ENCODE measurements around the gene OR11A1. TPM values are rescaled to one million over a fixed set of nuclear protein-coding genes. Genes with fewer than 3 reads are reported as not detected.

OR11A1 gene
- total RNA-seq, 1 donor from 2014 or later: not detected

DNA sequence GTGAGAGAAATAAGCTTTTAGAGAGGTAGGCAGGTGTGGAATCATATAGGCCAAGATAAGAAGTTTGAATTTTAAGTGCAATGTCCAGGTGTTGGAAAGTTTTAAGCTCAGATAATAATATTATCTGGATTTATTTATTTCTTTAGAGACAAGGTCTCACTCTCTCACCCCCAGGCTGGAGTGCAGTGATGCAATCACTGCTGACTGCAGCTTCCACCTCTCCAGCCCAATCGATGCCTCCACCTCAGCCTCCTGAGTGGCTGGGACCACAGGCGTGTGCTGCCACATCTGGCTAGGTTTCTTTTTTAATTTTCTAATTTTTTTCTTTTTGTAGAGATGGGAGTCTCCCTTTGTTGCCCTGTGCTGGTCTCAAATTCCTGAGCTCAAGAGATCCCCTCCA, 36.4 kb upstream of the OR11A1 start:
- H3K4me3 ChIP-seq (ENCODE audit: insufficient read depth, low read depth, low read length): no peak overlapping the region
- Mint-ChIP-seq H3K27me3 (ENCODE audit: low read depth, unreplicated experiment) (peaks cover 3% of the 10 kb centered on the region), H3K9me3 (ENCODE audit: unreplicated experiment) (peaks cover 5% of the 10 kb centered on the region), H3K27ac (ENCODE audit: unreplicated experiment) (no peak overlapping the region), H3K36me3 (ENCODE audit: low read depth, unreplicated experiment) (peaks cover 1% of the 10 kb centered on the region), H3K4me1 (ENCODE audit: low read depth, unreplicated experiment) (peaks cover 14% of the 10 kb centered on the region), H3K4me3 (ENCODE audit: unreplicated experiment) (no peak overlapping the region)
- no peaks in the 10 kb centered on the region for H4K20me1 ChIP-seq (ENCODE audit: insufficient read depth, low read length)
- H3K9ac ChIP-seq (ENCODE audit: low read length): no peak overlapping the region
- no peak overlapping the region for H3K4me2 ChIP-seq (ENCODE audit: low read length)
- no peak overlapping the region for H2AFZ ChIP-seq (ENCODE audit: low read depth, low read length)
- H3K9me3 ChIP-seq (ENCODE audit: insufficient read depth, low read depth, low read length): peaks cover 2% of the 10 kb centered on the region
- no peaks in the 10 kb centered on the region for H3K4me1 ChIP-seq (ENCODE audit: insufficient read depth, low read length)
- no peaks in the 10 kb centered on the region for H3K79me2 ChIP-seq (ENCODE audit: insufficient read depth, low read length)
- DNase-seq (ENCODE audit: low read depth) (no peak), FAIRE-seq (no peak)
- H3K27me3 ChIP-seq (ENCODE audit: insufficient read depth, low read length): no peaks in the 10 kb centered on the region
- H3K36me3 ChIP-seq (ENCODE audit: insufficient read depth, low read length): no peaks in the 10 kb centered on the region
- no peak for TF ChIP-seq EZH2 (IDR thresholded peaks at IDR 0.05; ENCODE audit: insufficient read depth, low read length)
- TF ChIP-seq, protein P1, sequence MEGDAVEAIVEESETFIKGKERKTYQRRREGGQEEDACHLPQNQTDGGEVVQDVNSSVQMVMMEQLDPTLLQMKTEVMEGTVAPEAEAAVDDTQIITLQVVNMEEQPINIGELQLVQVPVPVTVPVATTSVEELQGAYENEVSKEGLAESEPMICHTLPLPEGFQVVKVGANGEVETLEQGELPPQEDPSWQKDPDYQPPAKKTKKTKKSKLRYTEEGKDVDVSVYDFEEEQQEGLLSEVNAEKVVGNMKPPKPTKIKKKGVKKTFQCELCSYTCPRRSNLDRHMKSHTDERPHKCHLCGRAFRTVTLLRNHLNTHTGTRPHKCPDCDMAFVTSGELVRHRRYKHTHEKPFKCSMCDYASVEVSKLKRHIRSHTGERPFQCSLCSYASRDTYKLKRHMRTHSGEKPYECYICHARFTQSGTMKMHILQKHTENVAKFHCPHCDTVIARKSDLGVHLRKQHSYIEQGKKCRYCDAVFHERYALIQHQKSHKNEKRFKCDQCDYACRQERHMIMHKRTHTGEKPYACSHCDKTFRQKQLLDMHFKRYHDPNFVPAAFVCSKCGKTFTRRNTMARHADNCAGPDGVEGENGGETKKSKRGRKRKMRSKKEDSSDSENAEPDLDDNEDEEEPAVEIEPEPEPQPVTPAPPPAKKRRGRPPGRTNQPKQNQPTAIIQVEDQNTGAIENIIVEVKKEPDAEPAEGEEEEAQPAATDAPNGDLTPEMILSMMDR (IDR thresholded peaks at IDR 0.05; ENCODE audit: insufficient read depth, low read depth, low read length): no peak
- H3K27ac ChIP-seq (ENCODE audit: low read depth, low read length): no peak overlapping the region

DNA sequence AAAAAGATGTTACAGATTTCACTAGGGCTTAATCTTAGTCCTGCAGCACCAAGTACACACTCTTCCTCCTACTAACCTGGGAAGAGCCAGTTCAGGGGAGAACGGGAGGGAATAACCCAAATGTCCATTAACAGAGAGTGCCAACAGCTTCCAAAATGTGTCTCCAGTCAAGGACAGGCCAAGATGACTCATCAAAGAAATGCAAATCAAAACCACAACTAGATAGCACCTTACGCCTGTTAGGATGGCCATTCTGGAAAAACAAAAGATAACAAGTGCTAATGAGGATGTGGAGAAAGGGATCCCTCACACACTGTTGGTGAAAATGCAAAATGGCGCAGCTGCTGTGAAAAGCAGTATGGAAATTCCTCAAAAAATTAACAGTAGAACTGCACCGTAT, 34.7 kb upstream of the OR11A1 start:
- Histone ChIP-seq H2AFZ (ENCODE audit: low read depth, low read length) (no peak overlapping the region), H3K4me3 (ENCODE audit: insufficient read depth, low read depth, low read length) (no peak overlapping the region), H3K36me3 (ENCODE audit: insufficient read depth, low read length) (no peaks in the 10 kb centered on the region), H3K4me1 (ENCODE audit: insufficient read depth, low read length) (no peaks in the 10 kb centered on the region), H3K4me2 (ENCODE audit: low read length) (no peak overlapping the region), H3K27me3 (ENCODE audit: insufficient read depth, low read length) (no peaks in the 10 kb centered on the region), H3K9ac (ENCODE audit: low read length) (no peak overlapping the region), H3K9me3 (ENCODE audit: insufficient read depth, low read depth, low read length) (peaks cover 2% of the 10 kb centered on the region), H3K27ac (ENCODE audit: low read depth, low read length) (no peak overlapping the region), H4K20me1 (ENCODE audit: insufficient read depth, low read length) (no peaks in the 10 kb centered on the region), H3K79me2 (ENCODE audit: insufficient read depth, low read length) (no peaks in the 10 kb centered on the region)
- peaks cover 1% of the 10 kb centered on the region for H3K36me3 Mint-ChIP-seq (ENCODE audit: low read depth, unreplicated experiment)
- DNase-seq (ENCODE audit: low read depth) (no peak), FAIRE-seq (no peak)
- TF ChIP-seq, protein P1 (IDR thresholded peaks at IDR 0.05; ENCODE audit: insufficient read depth, low read depth, low read length): no peak
- no peak for TF ChIP-seq EZH2 (IDR thresholded peaks at IDR 0.05; ENCODE audit: insufficient read depth, low read length)
- H3K27me3 Mint-ChIP-seq (ENCODE audit: low read depth, unreplicated experiment): peaks cover 3% of the 10 kb centered on the region
- H3K4me3 Mint-ChIP-seq (ENCODE audit: unreplicated experiment): no peak overlapping the region
- H3K27ac Mint-ChIP-seq (ENCODE audit: unreplicated experiment): no peak overlapping the region
- H3K4me1 Mint-ChIP-seq (ENCODE audit: low read depth, unreplicated experiment): peaks cover 14% of the 10 kb centered on the region
- H3K9me3 Mint-ChIP-seq (ENCODE audit: unreplicated experiment): peaks cover 5% of the 10 kb centered on the region

DNA sequence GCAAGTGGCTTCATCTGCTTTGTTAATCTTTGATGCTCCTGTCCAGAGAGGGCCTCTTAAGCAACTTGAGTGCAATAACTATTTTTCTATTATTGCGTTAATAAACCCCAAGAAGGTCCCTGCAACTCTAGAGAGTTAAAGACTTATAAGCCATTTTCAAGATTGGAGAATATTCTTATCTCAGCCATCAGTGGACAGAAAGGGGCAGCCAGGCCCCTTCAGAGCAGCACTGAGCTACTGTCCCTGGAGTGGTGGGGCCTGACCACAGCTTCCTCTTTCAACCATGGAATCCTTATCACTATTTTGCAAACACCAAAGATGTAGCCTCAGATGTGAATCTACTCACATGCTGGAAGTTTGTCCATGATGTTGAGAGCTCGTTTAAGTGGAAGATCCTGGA, 33.7 kb upstream of the OR11A1 start:
- H3K79me2 ChIP-seq (ENCODE audit: insufficient read depth, low read length): no peaks in the 10 kb centered on the region
- no peaks in the 10 kb centered on the region for H3K4me1 ChIP-seq (ENCODE audit: insufficient read depth, low read length)
- no peak overlapping the region for H3K9ac ChIP-seq (ENCODE audit: low read length)
- no peak for FAIRE-seq
- no peak for DNase-seq (ENCODE audit: low read depth)
- Mint-ChIP-seq H3K9me3 (ENCODE audit: unreplicated experiment) (peaks cover 5% of the 10 kb centered on the region), H3K4me3 (ENCODE audit: unreplicated experiment) (no peak overlapping the region), H3K27ac (ENCODE audit: unreplicated experiment) (no peak overlapping the region), H3K36me3 (ENCODE audit: low read depth, unreplicated experiment) (peaks cover 1% of the 10 kb centered on the region), H3K27me3 (ENCODE audit: low read depth, unreplicated experiment) (peaks cover 6% of the 10 kb centered on the region), H3K4me1 (ENCODE audit: low read depth, unreplicated experiment) (peaks cover 14% of the 10 kb centered on the region)
- no peaks in the 10 kb centered on the region for H4K20me1 ChIP-seq (ENCODE audit: insufficient read depth, low read length)
- H3K4me2 ChIP-seq (ENCODE audit: low read length): no peak overlapping the region
- H3K36me3 ChIP-seq (ENCODE audit: insufficient read depth, low read length): no peaks in the 10 kb centered on the region
- TF ChIP-seq EZH2 (IDR thresholded peaks at IDR 0.05; ENCODE audit: insufficient read depth, low read length): no peak
- TF ChIP-seq, protein P1 (IDR thresholded peaks at IDR 0.05; ENCODE audit: insufficient read depth, low read depth, low read length): no peak
- no peak overlapping the region for H3K4me3 ChIP-seq (ENCODE audit: insufficient read depth, low read depth, low read length)
- H3K27me3 ChIP-seq (ENCODE audit: insufficient read depth, low read length): no peaks in the 10 kb centered on the region
- no peak overlapping the region for H2AFZ ChIP-seq (ENCODE audit: low read depth, low read length)
- H3K9me3 ChIP-seq (ENCODE audit: insufficient read depth, low read depth, low read length): peaks cover 5% of the 10 kb centered on the region
- no peak overlapping the region for H3K27ac ChIP-seq (ENCODE audit: low read depth, low read length)

All from astrocyte (in vitro differentiated cells and primary cell).